Right lobe of liver (tissue), 6 donors: ENCODE data around the gene SERPINA10. TPM values are rescaled to one million over a fixed set of nuclear protein-coding genes. Genes with fewer than 3 reads are reported as not detected.

Experiments
- ATAC-seq, 4 donors: fragments of 200-7000 bp; cut with Tn5 transposase; one replicate each; pipeline ENCODE4 v1.9.1; 2020; ENCODE audit warnings: mild to moderate bottlenecking in 4 of 4, moderate library complexity in 4 of 4
- DNase-seq, 3 donors: peaks; one replicate each; pipeline ENCODE4 v3.0.0-alpha.2; 2020
- H3K27ac ChIP-seq, 3 donors: fragments of 200-600 bp; one replicate each; pipeline ENCODE4 v1.8.0; 2022
- H3K27me3 ChIP-seq, 2 donors: fragments of 200-600 bp; one replicate each; pipeline ENCODE4 v1.8.0; 2022
- H3K36me3 ChIP-seq, 4 donors: fragments of 200-600 bp; sonication (generic) in 1 of 4; one replicate each; pipeline versions ENCODE4 v1.5.1 to v1.8.0; 2017 to 2022; ENCODE audit warnings: control low read depth in 1 of 4
- H3K4me1 ChIP-seq, 4 donors: fragments of 200-600 bp; sonication (generic) in 1 of 4; one replicate each; pipeline versions ENCODE4 v1.5.1 to v1.8.0; 2017 to 2022; ENCODE audit warnings: control low read depth in 1 of 4
- H3K4me3 ChIP-seq, 3 donors: fragments of 200-600 bp; one replicate each; pipeline ENCODE4 v1.8.0; 2022
- H3K9me3 ChIP-seq, 4 donors: fragments of 200-600 bp; sonication (generic) in 1 of 4; one replicate each; pipeline versions ENCODE4 v1.5.1 to v1.8.0; 2017 to 2022; ENCODE audit warnings: control low read depth in 1 of 4
- CTCF ChIP-seq, 4 donors: fragments of 200-600 bp in 3 of 4; fragments of 450-650 bp in 1 of 4; IDR thresholded peaks; one replicate each; pipeline versions ENCODE4 v1.5.1 to v1.8.0; 2016 to 2022; ENCODE audit warnings: antibody characterized with exemption in 4 of 4, mild to moderate bottlenecking in 2 of 4
- POLR2A ChIP-seq: fragments of 450-650 bp; IDR thresholded peaks from one replicate; pipeline ENCODE4 v1.6.1; 2017; ENCODE audit warnings: antibody characterized with exemption, mild to moderate bottlenecking
- WGBS: methylation state at CpG from one replicate; pipeline ENCODE4 v1.1.6; 2018; ENCODE audit warnings: low coverage, low lambda C conversion rate; ENCODE audit not compliant: insufficient coverage; ENCODE audit errors: missing lambda C conversion rate; 5-methylcytosine and 5-hydroxymethylcytosine counted together
- intact Hi-C, 2 donors: fragments of 100-400 bp; cut with DNase I; formaldehyde crosslinking; loops; one replicate each; pipeline versions ENCODE4 v1.11.2 to v1.14.1; 2022
- total RNA-seq, 6 experiments: library from RNA; depleted of rRNA in 2 of 6; stranded (reverse); fragments of >200 nt in 2 of 6; fragmentation: NEBNext Ultra II Directional in 3 of 6; extraction: Animal tissue kit (Norgen Biotek cat#: 25700) in 3 of 6; gene quantifications; one replicate each; pipeline versions ENCODE4 v1.1.0 to v1.2.4, GENCODE V29; 2016 to 2023
- donor health status: DM: no; HTN: yes; CAD: no.
- donor health status: DM: no; HTN: no; CAD: no.
- donor health status: DM: no; HTN: no; CAD: no.
- donor health status: DM: no; HTN: yes; CAD: no.
- donor health status: DM: no; HTN: yes; CAD: no.

Gene SERPINA10
- total RNA-seq, 6 experiments from 2014 or later: 114 to 400 (median 239) TPM

- intact Hi-C loops: no loop called here
- Histone ChIP-seq H3K9me3 (no peaks in the 10 kb centered on the region), H3K27ac (peak overlapping the region in 1 of 3 donors; percentile 63), H3K27me3 (no peaks in the 10 kb centered on the region), H3K36me3 (no peaks in the 10 kb centered on the region), H3K4me3 (no peak overlapping the region), H3K4me1 (peaks cover 0 to 19% (median 4%) of the 10 kb centered on the region in 4 donors)
- ATAC-seq (peak in 1 of 4 donors; percentile 5), DNase-seq (no peak)
- no peak for TF ChIP-seq CTCF (IDR thresholded peaks at IDR 0.05)
- 90% methylated on average over 3 of the region's 5 CpGs for WGBS
These were observed 38.4 kb upstream of the SERPINA10 start for GRCh38 chr14:94331462-94331861.

- peak overlapping the region in 2 of 3 donors; percentile 14 to 63 for H3K27ac ChIP-seq
- TF ChIP-seq CTCF (IDR thresholded peaks at IDR 0.05) (peak in 2 of 4 donors; percentile 10 to 23), POLR2A (no peak)
- intact Hi-C loops: no loop called here
- no peak overlapping the region for H3K4me3 ChIP-seq
- peak; percentile 85 to 89 (median 86) for ATAC-seq
- H3K9me3 ChIP-seq: no peaks in the 10 kb centered on the region
- DNase-seq: peak; percentile 58 to 83 (median 79)
- no CpG with 5 or more reads among the region's 2 CpGs for WGBS
- H3K4me1 ChIP-seq: peaks cover 0 to 19% (median 4%) of the 10 kb centered on the region in 4 donors
- H3K36me3 ChIP-seq: no peaks in the 10 kb centered on the region
- H3K27me3 ChIP-seq: no peaks in the 10 kb centered on the region
These were observed 37.8 kb upstream of the SERPINA10 start for GRCh38 chr14:94330857-94331256.

- H3K36me3 ChIP-seq: no peaks in the 10 kb centered on the region
- no peaks in the 10 kb centered on the region for H3K27me3 ChIP-seq
- DNase-seq: no peak
- peaks cover 0 to 19% (median 4%) of the 10 kb centered on the region in 4 donors for H3K4me1 ChIP-seq
- ATAC-seq: peak in 1 of 4 donors; percentile 12
- H3K9me3 ChIP-seq: no peaks in the 10 kb centered on the region
- TF ChIP-seq POLR2A: no peak
- TF ChIP-seq CTCF (IDR thresholded peaks at IDR 0.05): no peak
- intact Hi-C loops: no loop called here
- no CpG with 5 or more reads among the region's 3 CpGs for WGBS
- peak overlapping the region in 2 of 3 donors; percentile 14 to 63 for H3K27ac ChIP-seq
- H3K4me3 ChIP-seq: no peak overlapping the region
These were observed 37.4 kb upstream of the SERPINA10 start for GRCh38 chr14:94330432-94330831.

GRCh38 chr14:94329857-94330256, 36.8 kb upstream of the SERPINA10 start:
- intact Hi-C loops: no loop called here
- no peak for DNase-seq
- H3K4me3 ChIP-seq: no peak overlapping the region
- H3K27ac ChIP-seq: peak overlapping the region in 1 of 3 donors; percentile 63
- H3K36me3 ChIP-seq: no peaks in the 10 kb centered on the region
- peaks cover 0 to 19% (median 4%) of the 10 kb centered on the region in 4 donors for H3K4me1 ChIP-seq
- TF ChIP-seq POLR2A (no peak), CTCF (IDR thresholded peaks at IDR 0.05) (peak in 1 of 4 donors; percentile 16)
- H3K9me3 ChIP-seq: no peaks in the 10 kb centered on the region
- WGBS: 80% methylated on average over 4 of the region's 4 CpGs
- peak; percentile 27 to 63 (median 62) for ATAC-seq
- no peaks in the 10 kb centered on the region for H3K27me3 ChIP-seq

GRCh38 chr14:94328196-94328595, 35.1 kb upstream of the SERPINA10 start:
- no peaks in the 10 kb centered on the region for H3K36me3 ChIP-seq
- intact Hi-C loops: no loop called here
- 73% methylated on average over 2 of the region's 2 CpGs for WGBS
- no peak overlapping the region for H3K4me3 ChIP-seq
- no peaks in the 10 kb centered on the region for H3K27me3 ChIP-seq
- H3K27ac ChIP-seq: no peak overlapping the region
- ATAC-seq: no peak
- no peaks in the 10 kb centered on the region for H3K9me3 ChIP-seq
- DNase-seq: no peak
- H3K4me1 ChIP-seq: peaks cover 0 to 29% (median 10%) of the 10 kb centered on the region in 4 donors
- TF ChIP-seq POLR2A (no peak), CTCF (IDR thresholded peaks at IDR 0.05) (no peak)
